ENCODE data around the gene SDHAF1. TPM values are rescaled to one million over a fixed set of nuclear protein-coding genes. Genes with fewer than 3 reads are reported as not detected.

SDHAF1 gene
- total RNA-seq, 2 experiments from 2014 or later = 26.1 to 52.6 TPM

- Histone ChIP-seq H3K4me2 (ENCODE audit: low read length) (no peak overlapping the region), H3K79me2 (ENCODE audit: insufficient read depth, low read depth, low read length) (no peaks in the 10 kb centered on the region), H3K36me3 (ENCODE audit: insufficient read depth, low read length) (no peaks in the 10 kb centered on the region), H3K27ac (ENCODE audit: low read depth, low read length, poor library complexity, severe bottlenecking) (no peak overlapping the region), H2AFZ (ENCODE audit: low read length) (no peak overlapping the region), H3K4me3 (ENCODE audit: low read depth, low read length, poor library complexity, severe bottlenecking) (no peak overlapping the region), H3K4me1 (ENCODE audit: insufficient read depth, low read length, poor library complexity, severe bottlenecking) (no peaks in the 10 kb centered on the region), H3K9me2 (ENCODE audit: insufficient read depth, low read length) (no peaks in the 10 kb centered on the region), H4K20me1 (ENCODE audit: insufficient read depth, low read length) (no peaks in the 10 kb centered on the region), H3K9me3 (ENCODE audit: low read length) (no peaks in the 10 kb centered on the region)
- TF ChIP-seq EZH2phosphoT487 (IDR thresholded peaks at IDR 0.05; ENCODE audit: borderline replicate concordance, low read depth, low read length) = no peak
- TF ChIP-seq CTCF (conservative IDR thresholded peaks at IDR 0.05; ENCODE audit: low read length) = no peak
- no peak for DNase-seq (ENCODE audit: low spot score)
- ChIA-PET POLR2A (no interaction called here), CTCF (ENCODE audit: unreplicated experiment) (no interaction called here)
- no TSS peak for BruUV-seq (replicated peaks)
- intact Hi-C loops (cut with micrococcal nuclease; ENCODE audit: unreplicated experiment) = no loop called here
Measured at GRCh38 chr19:35960432-35960972, 34.5 kb upstream of the SDHAF1 start.

- no peaks in the 10 kb centered on the region for H3K36me3 ChIP-seq (ENCODE audit: insufficient read depth, low read length)
- H3K9me3 ChIP-seq (ENCODE audit: low read length) = no peaks in the 10 kb centered on the region
- no peak overlapping the region for H3K4me3 ChIP-seq (ENCODE audit: low read depth, low read length, poor library complexity, severe bottlenecking)
- H3K79me2 ChIP-seq (ENCODE audit: insufficient read depth, low read depth, low read length) = no peaks in the 10 kb centered on the region
- DNase-seq (ENCODE audit: low spot score) = no peak
- no peak for TF ChIP-seq CTCF (conservative IDR thresholded peaks at IDR 0.05; ENCODE audit: low read length)
- TF ChIP-seq EZH2phosphoT487 (IDR thresholded peaks at IDR 0.05; ENCODE audit: borderline replicate concordance, low read depth, low read length) = no peak
- H4K20me1 ChIP-seq (ENCODE audit: insufficient read depth, low read length) = no peaks in the 10 kb centered on the region
- ChIA-PET POLR2A (no interaction called here), CTCF (ENCODE audit: unreplicated experiment) (no interaction called here)
- BruUV-seq (replicated peaks) = no TSS peak
- no peak overlapping the region for H3K27ac ChIP-seq (ENCODE audit: low read depth, low read length, poor library complexity, severe bottlenecking)
- H2AFZ ChIP-seq (ENCODE audit: low read length) = no peak overlapping the region
- H3K4me2 ChIP-seq (ENCODE audit: low read length) = no peak overlapping the region
- intact Hi-C loops (cut with micrococcal nuclease; ENCODE audit: unreplicated experiment) = no loop called here
- H3K9me2 ChIP-seq (ENCODE audit: insufficient read depth, low read length) = no peaks in the 10 kb centered on the region
- no peaks in the 10 kb centered on the region for H3K4me1 ChIP-seq (ENCODE audit: insufficient read depth, low read length, poor library complexity, severe bottlenecking)
Measured at GRCh38 chr19:35963514-35963913, 31.5 kb upstream of the SDHAF1 start.

- no peak overlapping the region for H3K27ac ChIP-seq (ENCODE audit: low read depth, low read length, poor library complexity, severe bottlenecking)
- H3K79me2 ChIP-seq (ENCODE audit: insufficient read depth, low read depth, low read length) = no peaks in the 10 kb centered on the region
- DNase-seq (ENCODE audit: low spot score) = no peak
- ChIA-PET CTCF (ENCODE audit: unreplicated experiment) (no interaction called here), POLR2A (no interaction called here)
- no peaks in the 10 kb centered on the region for H4K20me1 ChIP-seq (ENCODE audit: insufficient read depth, low read length)
- no peak for TF ChIP-seq CTCF (conservative IDR thresholded peaks at IDR 0.05; ENCODE audit: low read length)
- no peak for TF ChIP-seq EZH2phosphoT487 (IDR thresholded peaks at IDR 0.05; ENCODE audit: borderline replicate concordance, low read depth, low read length)
- no peak overlapping the region for H2AFZ ChIP-seq (ENCODE audit: low read length)
- no peaks in the 10 kb centered on the region for H3K4me1 ChIP-seq (ENCODE audit: insufficient read depth, low read length, poor library complexity, severe bottlenecking)
- intact Hi-C loops (cut with micrococcal nuclease; ENCODE audit: unreplicated experiment) = no loop called here
- H3K4me3 ChIP-seq (ENCODE audit: low read depth, low read length, poor library complexity, severe bottlenecking) = no peak overlapping the region
- H3K36me3 ChIP-seq (ENCODE audit: insufficient read depth, low read length) = no peaks in the 10 kb centered on the region
- no peaks in the 10 kb centered on the region for H3K9me3 ChIP-seq (ENCODE audit: low read length)
- no peaks in the 10 kb centered on the region for H3K9me2 ChIP-seq (ENCODE audit: insufficient read depth, low read length)
- no TSS peak for BruUV-seq (replicated peaks)
- H3K4me2 ChIP-seq (ENCODE audit: low read length) = no peak overlapping the region
Measured at GRCh38 chr19:35966771-35967170, 28.2 kb upstream of the SDHAF1 start.
